ENCODE data around the gene ZBTB20. TPM values are rescaled to one million over a fixed set of nuclear protein-coding genes. Genes with fewer than 3 reads are reported as not detected.
A peak's percentile ranks its signal among the peaks of the same experiment; 100 is the strongest.

The ZBTB20 gene
- polyA plus RNA-seq, 1 donor: 1.1 TPM

- Histone ChIP-seq H3K4me1 (ENCODE audit: control insufficient read depth, insufficient read depth, low read length) (no peaks in the 10 kb centered on the region), H3K9me3 (ENCODE audit: control insufficient read depth, low read depth, low read length) (peaks cover 8% of the 10 kb centered on the region), H3K36me3 (ENCODE audit: control insufficient read depth, insufficient read depth, low read length) (no peaks in the 10 kb centered on the region), H3K4me3 (ENCODE audit: low read length) (no peak overlapping the region), H3K27ac (ENCODE audit: low read length) (no peak overlapping the region), H3K27me3 (ENCODE audit: control insufficient read depth, insufficient read depth, low read length) (no peaks in the 10 kb centered on the region)
- peak; percentile 10 to 48 for DNase-seq
- no CpG with 5 or more reads among the region's 5 CpGs for WGBS (ENCODE audit: insufficient coverage, low lambda C conversion rate)
Measured at GRCh38 chr3:114809668-114810413, 337.2 kb downstream of the ZBTB20 start.

- Histone ChIP-seq H3K27me3 (ENCODE audit: control insufficient read depth, insufficient read depth, low read length) (no peaks in the 10 kb centered on the region), H3K4me3 (ENCODE audit: low read length) (no peak overlapping the region), H3K27ac (ENCODE audit: low read length) (no peak overlapping the region), H3K4me1 (ENCODE audit: control insufficient read depth, insufficient read depth, low read length) (no peaks in the 10 kb centered on the region), H3K9me3 (ENCODE audit: control insufficient read depth, low read depth, low read length) (no peaks in the 10 kb centered on the region), H3K36me3 (ENCODE audit: control insufficient read depth, insufficient read depth, low read length) (no peaks in the 10 kb centered on the region)
- DNase-seq: no peak
- WGBS (ENCODE audit: insufficient coverage, low lambda C conversion rate): no CpG with 5 or more reads among the region's 1 CpG
Measured at GRCh38 chr3:114804099-114804498, 343.0 kb downstream of the ZBTB20 start.

GRCh38 chr3:114803042-114803695 is 343.9 kb downstream of the ZBTB20 start:
- no peak overlapping the region for H3K4me3 ChIP-seq (ENCODE audit: low read length)
- DNase-seq: no peak
- WGBS (ENCODE audit: insufficient coverage, low lambda C conversion rate): no CpG with 5 or more reads among the region's 5 CpGs
- H3K4me1 ChIP-seq (ENCODE audit: control insufficient read depth, insufficient read depth, low read length): no peaks in the 10 kb centered on the region
- no peaks in the 10 kb centered on the region for H3K36me3 ChIP-seq (ENCODE audit: control insufficient read depth, insufficient read depth, low read length)
- H3K9me3 ChIP-seq (ENCODE audit: control insufficient read depth, low read depth, low read length): no peaks in the 10 kb centered on the region
- H3K27ac ChIP-seq (ENCODE audit: low read length): no peak overlapping the region
- no peaks in the 10 kb centered on the region for H3K27me3 ChIP-seq (ENCODE audit: control insufficient read depth, insufficient read depth, low read length)

DNA sequence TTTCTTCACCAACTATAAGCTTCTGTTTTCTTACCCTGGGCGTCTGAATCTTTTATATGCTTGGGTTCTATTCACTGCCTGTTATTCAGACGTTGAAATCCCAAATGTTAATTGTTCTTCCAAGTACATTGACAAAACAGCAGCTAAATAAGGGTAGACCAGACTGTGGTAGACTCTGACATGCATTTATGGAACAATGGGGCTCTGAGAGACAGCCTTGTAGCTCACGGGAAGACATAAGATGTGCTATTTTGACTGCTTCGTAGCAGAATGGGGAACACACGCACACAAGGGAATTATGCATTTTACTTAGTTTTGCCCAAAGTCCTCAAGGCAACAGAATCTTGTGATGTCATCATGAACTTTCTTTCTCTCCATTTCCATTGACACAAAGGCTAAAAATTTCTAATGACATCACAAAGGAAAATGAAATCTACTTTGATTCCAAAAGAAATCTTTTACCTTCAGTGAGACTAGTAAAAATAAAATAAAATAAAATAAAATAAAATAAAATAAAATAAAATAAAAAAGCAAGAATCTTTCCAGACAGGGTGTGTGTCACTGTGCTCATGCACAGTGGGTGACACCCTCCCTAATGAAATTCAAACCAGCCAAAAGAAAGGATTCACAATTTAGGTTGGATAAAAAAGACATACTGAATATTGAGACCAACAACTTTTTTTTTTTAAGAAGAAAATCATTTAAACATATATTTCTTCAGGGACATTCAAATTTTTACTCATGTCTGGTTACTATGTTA is 346.6 kb downstream of the ZBTB20 start:
- H3K27ac ChIP-seq (ENCODE audit: low read length): no peak overlapping the region
- no peaks in the 10 kb centered on the region for H3K36me3 ChIP-seq (ENCODE audit: control insufficient read depth, insufficient read depth, low read length)
- no peaks in the 10 kb centered on the region for H3K9me3 ChIP-seq (ENCODE audit: control insufficient read depth, low read depth, low read length)
- 100% methylated on average over 1 of the region's 5 CpGs for WGBS (ENCODE audit: insufficient coverage, low lambda C conversion rate)
- no peaks in the 10 kb centered on the region for H3K27me3 ChIP-seq (ENCODE audit: control insufficient read depth, insufficient read depth, low read length)
- no peak for DNase-seq
- H3K4me1 ChIP-seq (ENCODE audit: control insufficient read depth, insufficient read depth, low read length): no peaks in the 10 kb centered on the region
- H3K4me3 ChIP-seq (ENCODE audit: low read length): no peak overlapping the region

DNA sequence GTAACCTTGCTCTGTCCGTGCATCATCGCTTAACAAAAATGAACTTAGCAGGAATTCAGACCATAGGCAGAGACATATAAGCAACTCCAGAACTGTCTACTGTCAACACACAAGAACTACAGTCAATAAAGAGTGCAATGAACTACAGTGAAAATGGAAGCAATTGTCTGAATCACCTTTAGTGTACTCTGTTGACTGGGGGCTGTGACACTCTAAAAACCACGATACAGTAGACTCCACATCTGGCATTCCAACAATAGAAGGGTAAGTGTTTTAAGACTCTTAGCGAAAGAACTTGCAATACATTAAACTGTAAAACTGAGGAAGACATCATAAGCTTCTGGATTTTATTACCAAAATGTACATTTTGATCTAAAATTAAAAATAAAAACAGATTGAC is 347.3 kb downstream of the ZBTB20 start:
- no CpG with 5 or more reads among the region's 4 CpGs for WGBS (ENCODE audit: insufficient coverage, low lambda C conversion rate)
- Histone ChIP-seq H3K27ac (ENCODE audit: low read length) (no peak overlapping the region), H3K9me3 (ENCODE audit: control insufficient read depth, low read depth, low read length) (no peaks in the 10 kb centered on the region), H3K4me3 (ENCODE audit: low read length) (no peak overlapping the region), H3K27me3 (ENCODE audit: control insufficient read depth, insufficient read depth, low read length) (no peaks in the 10 kb centered on the region), H3K36me3 (ENCODE audit: control insufficient read depth, insufficient read depth, low read length) (no peaks in the 10 kb centered on the region), H3K4me1 (ENCODE audit: control insufficient read depth, insufficient read depth, low read length) (peaks cover 2% of the 10 kb centered on the region)
- DNase-seq: no peak

- Histone ChIP-seq H3K36me3 (ENCODE audit: control insufficient read depth, insufficient read depth, low read length) (no peaks in the 10 kb centered on the region), H3K9me3 (ENCODE audit: control insufficient read depth, low read depth, low read length) (no peaks in the 10 kb centered on the region), H3K4me3 (ENCODE audit: low read length) (no peak overlapping the region), H3K27ac (ENCODE audit: low read length) (no peak overlapping the region), H3K27me3 (ENCODE audit: control insufficient read depth, insufficient read depth, low read length) (no peaks in the 10 kb centered on the region), H3K4me1 (ENCODE audit: control insufficient read depth, insufficient read depth, low read length) (peaks cover 8% of the 10 kb centered on the region)
- no peak for DNase-seq
Measured at GRCh38 chr3:114796796-114797195, 350.3 kb downstream of the ZBTB20 start.

DNA sequence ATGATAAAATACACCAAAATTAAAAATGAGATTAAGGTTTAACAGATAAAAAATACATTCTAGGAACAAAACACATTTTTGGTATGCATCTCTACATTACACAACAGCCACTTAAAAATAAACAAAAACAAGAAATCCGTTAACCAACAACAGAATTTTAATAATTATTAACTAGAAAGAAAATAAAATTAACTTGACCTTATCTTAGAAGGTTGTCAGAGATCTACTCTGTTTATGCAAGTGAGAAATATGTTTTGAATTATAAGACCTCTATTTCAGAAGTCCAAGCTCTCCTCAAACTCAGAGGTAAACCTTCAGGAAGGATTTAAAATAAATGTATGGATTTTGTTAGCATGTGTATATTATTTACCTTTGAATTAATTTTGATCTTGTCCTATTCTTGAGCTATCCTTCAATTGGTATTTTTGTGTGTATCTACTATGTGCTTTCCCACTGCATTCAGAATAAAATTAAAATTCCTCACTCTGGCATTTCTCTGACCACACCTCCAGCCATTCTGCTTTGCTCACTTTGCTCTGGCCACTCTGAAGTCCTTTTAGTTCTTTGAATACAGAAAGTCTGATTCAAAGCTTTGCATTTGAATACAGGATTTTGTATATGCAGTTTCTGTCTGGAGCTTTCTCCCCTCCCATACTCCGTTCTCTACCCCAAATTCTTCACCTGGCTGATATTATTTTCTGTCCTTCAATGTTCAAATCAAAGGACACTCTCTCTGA is 352.0 kb downstream of the ZBTB20 start:
- Histone ChIP-seq H3K4me1 (ENCODE audit: control insufficient read depth, insufficient read depth, low read length) (peaks cover 13% of the 10 kb centered on the region), H3K4me3 (ENCODE audit: low read length) (no peak overlapping the region), H3K9me3 (ENCODE audit: control insufficient read depth, low read depth, low read length) (no peaks in the 10 kb centered on the region), H3K27ac (ENCODE audit: low read length) (no peak overlapping the region), H3K27me3 (ENCODE audit: control insufficient read depth, insufficient read depth, low read length) (no peaks in the 10 kb centered on the region), H3K36me3 (ENCODE audit: control insufficient read depth, insufficient read depth, low read length) (no peaks in the 10 kb centered on the region)
- WGBS (ENCODE audit: insufficient coverage, low lambda C conversion rate): 89% methylated on average over 2 of the region's 2 CpGs
- DNase-seq: no peak

DNA sequence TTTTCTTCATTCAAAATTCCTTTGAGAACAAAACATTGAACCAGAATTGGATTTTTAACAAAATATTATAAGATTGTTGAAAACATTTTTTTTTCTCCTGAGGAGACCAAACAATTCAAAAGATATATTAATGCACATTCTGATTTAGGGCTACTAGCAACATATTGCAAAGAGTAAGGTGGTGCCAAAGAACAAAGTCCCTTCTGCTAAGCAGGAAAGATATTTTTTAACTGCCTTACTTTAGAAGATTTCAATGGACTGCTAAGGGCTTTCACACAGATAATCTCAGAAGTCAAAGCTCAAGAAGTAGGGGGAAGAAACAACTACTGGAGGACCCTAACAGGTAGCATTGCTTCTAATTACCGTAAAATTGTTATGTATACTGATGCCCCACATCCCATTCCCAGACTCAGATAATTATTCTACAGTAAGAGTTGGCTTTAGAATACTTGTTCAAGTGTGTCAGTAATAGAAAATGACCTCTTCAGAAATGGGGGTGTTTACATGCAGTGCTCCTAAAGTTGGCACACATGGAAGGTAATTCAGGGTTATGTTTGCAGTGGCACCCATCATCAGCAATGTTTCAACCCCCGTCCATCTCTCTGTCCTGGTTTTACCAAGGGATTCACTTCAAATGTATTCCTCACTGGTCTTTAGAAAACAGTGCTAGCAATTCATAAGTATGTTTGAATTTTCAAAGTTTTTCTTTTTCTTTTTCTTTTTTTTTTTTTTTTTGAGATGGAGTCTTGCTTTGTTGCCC is 354.7 kb downstream of the ZBTB20 start:
- DNase-seq: peak; percentile 30 to 71
- no peaks in the 10 kb centered on the region for H3K9me3 ChIP-seq (ENCODE audit: control insufficient read depth, low read depth, low read length)
- no peaks in the 10 kb centered on the region for H3K36me3 ChIP-seq (ENCODE audit: control insufficient read depth, insufficient read depth, low read length)
- H3K4me3 ChIP-seq (ENCODE audit: low read length): no peak overlapping the region
- peaks cover 13% of the 10 kb centered on the region for H3K4me1 ChIP-seq (ENCODE audit: control insufficient read depth, insufficient read depth, low read length)
- H3K27ac ChIP-seq (ENCODE audit: low read length): peak overlapping the region; percentile 21
- no CpG with 5 or more reads among the region's 2 CpGs for WGBS (ENCODE audit: insufficient coverage, low lambda C conversion rate)
- no peaks in the 10 kb centered on the region for H3K27me3 ChIP-seq (ENCODE audit: control insufficient read depth, insufficient read depth, low read length)

DNA sequence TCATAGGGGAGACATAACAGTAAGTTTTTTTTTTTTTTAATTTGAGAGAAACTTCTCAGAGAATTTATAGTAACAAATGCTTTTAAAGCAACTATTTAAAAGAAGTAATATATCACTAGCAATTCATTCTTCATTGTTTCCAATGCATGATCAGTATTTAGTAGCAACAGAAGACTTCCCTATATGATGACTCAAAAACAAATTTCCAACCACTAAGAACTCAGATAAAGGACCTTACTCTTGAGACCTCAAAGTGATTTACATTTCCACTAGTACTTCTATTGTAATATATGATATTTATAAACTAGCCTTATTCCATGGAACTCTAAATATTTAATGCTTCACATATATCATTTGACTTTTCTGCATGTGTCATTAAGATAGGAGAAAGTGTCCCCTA is 356.3 kb downstream of the ZBTB20 start:
- Histone ChIP-seq H3K9me3 (ENCODE audit: control insufficient read depth, low read depth, low read length) (no peaks in the 10 kb centered on the region), H3K27ac (ENCODE audit: low read length) (no peak overlapping the region), H3K27me3 (ENCODE audit: control insufficient read depth, insufficient read depth, low read length) (no peaks in the 10 kb centered on the region), H3K4me3 (ENCODE audit: low read length) (no peak overlapping the region), H3K36me3 (ENCODE audit: control insufficient read depth, insufficient read depth, low read length) (no peaks in the 10 kb centered on the region), H3K4me1 (ENCODE audit: control insufficient read depth, insufficient read depth, low read length) (peaks cover 13% of the 10 kb centered on the region)
- DNase-seq: no peak

- no peaks in the 10 kb centered on the region for H3K9me3 ChIP-seq (ENCODE audit: control insufficient read depth, low read depth, low read length)
- H3K4me3 ChIP-seq (ENCODE audit: low read length): no peak overlapping the region
- WGBS (ENCODE audit: insufficient coverage, low lambda C conversion rate): 33% methylated on average over 1 of the region's 1 CpG
- H3K27ac ChIP-seq (ENCODE audit: low read length): no peak overlapping the region
- H3K4me1 ChIP-seq (ENCODE audit: control insufficient read depth, insufficient read depth, low read length): peaks cover 11% of the 10 kb centered on the region
- no peak for DNase-seq
- no peaks in the 10 kb centered on the region for H3K27me3 ChIP-seq (ENCODE audit: control insufficient read depth, insufficient read depth, low read length)
- H3K36me3 ChIP-seq (ENCODE audit: control insufficient read depth, insufficient read depth, low read length): no peaks in the 10 kb centered on the region
Measured at GRCh38 chr3:114789803-114790202, 357.3 kb downstream of the ZBTB20 start.
